ENCODE results near the gene SLC27A5. TPM values are rescaled to one million over a fixed set of nuclear protein-coding genes. Genes with fewer than 3 reads are reported as not detected.
A peak's percentile ranks its signal among the peaks of the same experiment; 100 is the strongest.
"Not testable (repeated sequence)": the region's sequence is repeated elsewhere in the genome, so short reads cannot be mapped to it uniquely, and the experiment has no call there.

The SLC27A5 gene
- total and polyA plus RNA-seq, 10 donors: 6.0 to 26.8 (median 8.6) TPM

DNA sequence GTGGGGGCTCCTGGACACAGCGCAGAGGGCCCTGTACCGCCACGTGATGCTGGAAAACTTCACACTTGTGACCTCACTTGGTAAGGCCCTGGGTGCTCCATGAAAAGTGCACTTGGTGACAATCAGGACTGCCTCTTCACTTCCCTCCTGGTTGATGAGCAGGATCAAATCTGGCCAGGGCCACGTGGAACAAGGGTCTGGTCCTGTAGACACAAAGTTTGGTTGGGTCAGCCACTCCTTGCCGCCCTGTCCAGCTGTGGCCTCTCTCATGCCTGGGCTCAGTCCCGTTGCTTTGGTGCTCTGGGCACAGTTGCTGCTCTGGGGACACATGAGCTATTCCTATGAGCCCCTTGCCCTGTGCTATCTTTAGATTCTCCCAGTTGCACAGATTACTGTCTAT is 58.0 kb downstream of the SLC27A5 start:
- peaks cover 0 to 50% (median 30%) of the 10 kb centered on the region in 6 donors for H3K36me3 ChIP-seq
- DNase-seq: no peak
- no peak overlapping the region for H3K4me3 ChIP-seq
- peaks cover 0 to 13% (median 8%) of the 10 kb centered on the region in 8 donors for H3K9me3 ChIP-seq
- WGBS, 5 donors: 88 to 95% (median 94%) methylated on average over 3 to 6 of the region's 6 CpGs
- no peak for TF ChIP-seq POLR2A (IDR thresholded peaks at IDR 0.05)
- TF ChIP-seq POLR2AphosphoS5 (IDR thresholded peaks at IDR 0.05): no peak
- TF ChIP-seq CTCF (IDR thresholded peaks at IDR 0.05 in 8 of 11, conservative IDR thresholded peaks at IDR 0.05 in 3 of 11): no peak
- H3K4me1 ChIP-seq: peaks cover 4 to 20% (median 14%) of the 10 kb centered on the region in 6 donors
- no peak overlapping the region for H3K27ac ChIP-seq
- peaks cover 0 to 7% (median 0%) of the 10 kb centered on the region in 7 donors for H3K27me3 ChIP-seq (replicated peaks in 1 of 7)
- intact Hi-C loops (cut with DNase I; ENCODE audit: low total_unique reads): no loop called here

DNA sequence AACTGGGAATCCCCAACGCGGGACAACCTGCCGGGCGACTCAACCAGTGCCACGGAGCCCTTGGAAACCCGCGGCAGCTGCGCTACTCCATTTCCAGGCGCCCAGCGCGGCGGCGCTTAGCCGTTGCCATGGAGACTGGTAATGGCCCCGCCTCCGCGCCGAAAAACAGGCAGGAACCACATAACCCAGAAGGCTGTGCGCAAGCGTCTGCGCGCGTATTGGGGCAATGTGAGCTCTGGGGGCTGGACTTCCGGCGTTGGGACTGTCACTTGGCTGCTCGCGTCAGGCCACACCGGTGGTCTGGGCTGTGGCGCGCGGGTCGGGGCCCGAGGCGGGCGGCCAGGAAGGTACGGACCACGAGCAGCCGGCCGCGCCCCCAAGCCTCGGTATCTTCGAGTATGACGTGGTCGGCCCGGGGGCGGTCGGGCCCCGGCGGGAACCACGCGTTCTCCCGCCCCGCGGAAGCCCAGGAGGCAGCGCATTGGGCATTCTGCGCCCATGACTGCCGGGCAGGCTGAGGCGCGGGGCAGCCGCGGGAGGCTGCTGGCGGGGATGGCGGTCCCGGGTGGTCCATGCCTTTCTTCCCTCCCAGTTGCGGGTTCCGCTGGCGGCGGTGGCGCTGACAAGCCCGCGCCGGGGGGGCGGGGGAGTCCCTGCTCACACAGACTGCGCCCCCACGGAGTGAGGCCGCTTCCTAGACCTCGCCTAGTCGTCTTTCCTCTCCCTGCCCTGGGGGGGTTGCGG is 60.3 kb downstream of the SLC27A5 start, which contains the start of gene ZNF324B:
Gene ZNF324B, plus strand, starts transcription at position 265 of the 744 bp plus-strand sequence. CDS start 2,080 bp downstream, outside the sequence.
- intact Hi-C loops (cut with DNase I; ENCODE audit: low total_unique reads): no loop called here
- 0 to 1% (median 0%) methylated on average over 8 to 79 of the region's 79 CpGs for WGBS, 5 donors
- TF ChIP-seq POLR2AphosphoS5 (IDR thresholded peaks at IDR 0.05): peak; percentile 85 to 91 (median 88)
- TF ChIP-seq POLR2A (IDR thresholded peaks at IDR 0.05): no peak
- peak in 2 of 11 experiments; percentile 7 to 15 for TF ChIP-seq CTCF (IDR thresholded peaks at IDR 0.05 in 8 of 11, conservative IDR thresholded peaks at IDR 0.05 in 3 of 11)
- Histone ChIP-seq H3K9me3 (peaks cover 0 to 23% (median 13%) of the 10 kb centered on the region in 8 donors), H3K4me1 (peaks cover 4 to 20% (median 14%) of the 10 kb centered on the region in 6 donors), H3K4me3 (peak within 1 kb of the TSS; percentile 77 to 100 (median 92)), H3K27me3 (replicated peaks in 1 of 7) (peaks cover 0 to 30% (median 0%) of the 10 kb centered on the region in 7 donors), H3K36me3 (peaks cover 0 to 30% (median 21%) of the 10 kb centered on the region in 6 donors), H3K27ac (peak within 1 kb of the TSS in 7 of 8 donors; percentile 43 to 85 (median 65))
- peak; percentile 97 for DNase-seq

GRCh38 chr19:58450856-58451357 is 60.9 kb downstream of the SLC27A5 start:
- peaks cover 0 to 23% (median 13%) of the 10 kb centered on the region in 8 donors for H3K9me3 ChIP-seq
- peak overlapping the region in 2 of 8 donors; percentile 81 to 85 for H3K27ac ChIP-seq
- peaks cover 0 to 34% (median 0%) of the 10 kb centered on the region in 7 donors for H3K27me3 ChIP-seq (replicated peaks in 1 of 7)
- 9 to 15% (median 11%) methylated on average over 11 of the region's 11 CpGs for WGBS, 5 donors
- H3K4me1 ChIP-seq: peaks cover 4 to 20% (median 14%) of the 10 kb centered on the region in 6 donors
- TF ChIP-seq CTCF (IDR thresholded peaks at IDR 0.05 in 8 of 11, conservative IDR thresholded peaks at IDR 0.05 in 3 of 11) (no peak), POLR2AphosphoS5 (IDR thresholded peaks at IDR 0.05) (no peak), POLR2A (IDR thresholded peaks at IDR 0.05) (no peak)
- peaks cover 0 to 24% (median 14%) of the 10 kb centered on the region in 6 donors for H3K36me3 ChIP-seq
- DNase-seq: no peak
- peak overlapping the region; percentile 77 to 100 (median 92) for H3K4me3 ChIP-seq
- intact Hi-C loops (cut with DNase I; ENCODE audit: low total_unique reads): no loop called here

GRCh38 chr19:58449980-58450379 is 61.8 kb downstream of the SLC27A5 start:
- WGBS, 5 donors: 51 to 63% (median 55%) methylated on average over 5 of the region's 5 CpGs
- Histone ChIP-seq H3K27me3 (replicated peaks in 1 of 7) (peaks cover 0 to 34% (median 0%) of the 10 kb centered on the region in 7 donors), H3K9me3 (peaks cover 0 to 23% (median 13%) of the 10 kb centered on the region in 8 donors), H3K4me1 (peaks cover 4 to 20% (median 14%) of the 10 kb centered on the region in 6 donors), H3K36me3 (peaks cover 0 to 16% (median 9%) of the 10 kb centered on the region in 6 donors)
- H3K4me3 ChIP-seq; H3K27ac ChIP-seq; DNase-seq; intact Hi-C loops (cut with DNase I; ENCODE audit: low total_unique reads): not testable (repeated sequence)

- H3K4me3 ChIP-seq; intact Hi-C loops (cut with DNase I; ENCODE audit: low total_unique reads): not testable (repeated sequence)
- WGBS, 5 donors: 60 to 76% (median 66%) methylated on average over 3 of the region's 3 CpGs
These were observed 62.9 kb downstream of the SLC27A5 start for GRCh38 chr19:58448860-58449259.

More at GRCh38 chr19:58448860-58449259, 62.9 kb downstream of the SLC27A5 start:
- H3K36me3 ChIP-seq, H3K27ac ChIP-seq, DNase-seq: not testable (repeated sequence)
- Histone ChIP-seq H3K4me1 (peaks cover 4 to 20% (median 14%) of the 10 kb centered on the region in 6 donors), H3K9me3 (peaks cover 0 to 23% (median 13%) of the 10 kb centered on the region in 8 donors), H3K27me3 (replicated peaks in 1 of 7) (peaks cover 0 to 34% (median 0%) of the 10 kb centered on the region in 7 donors)
